ENCODE data around the gene CFAP65.

The CFAP65 gene

GRCh38 chr2:219041252-219041651 is at the start of gene CFAP65:
Gene CFAP65, minus strand, starts transcription at chr2:219041516. Its CDS starts 2,468 bp downstream, at chr2:219039048.
- H3K27ac ChIP-seq, result no peak within 1 kb of the TSS
- peak within 1 kb of the TSS; percentile 52 for H3K4me3 ChIP-seq (ENCODE audit: low read depth, low read length)
- no peaks in the 10 kb centered on the region for H3K36me3 ChIP-seq
- TF ChIP-seq, protein P1, sequence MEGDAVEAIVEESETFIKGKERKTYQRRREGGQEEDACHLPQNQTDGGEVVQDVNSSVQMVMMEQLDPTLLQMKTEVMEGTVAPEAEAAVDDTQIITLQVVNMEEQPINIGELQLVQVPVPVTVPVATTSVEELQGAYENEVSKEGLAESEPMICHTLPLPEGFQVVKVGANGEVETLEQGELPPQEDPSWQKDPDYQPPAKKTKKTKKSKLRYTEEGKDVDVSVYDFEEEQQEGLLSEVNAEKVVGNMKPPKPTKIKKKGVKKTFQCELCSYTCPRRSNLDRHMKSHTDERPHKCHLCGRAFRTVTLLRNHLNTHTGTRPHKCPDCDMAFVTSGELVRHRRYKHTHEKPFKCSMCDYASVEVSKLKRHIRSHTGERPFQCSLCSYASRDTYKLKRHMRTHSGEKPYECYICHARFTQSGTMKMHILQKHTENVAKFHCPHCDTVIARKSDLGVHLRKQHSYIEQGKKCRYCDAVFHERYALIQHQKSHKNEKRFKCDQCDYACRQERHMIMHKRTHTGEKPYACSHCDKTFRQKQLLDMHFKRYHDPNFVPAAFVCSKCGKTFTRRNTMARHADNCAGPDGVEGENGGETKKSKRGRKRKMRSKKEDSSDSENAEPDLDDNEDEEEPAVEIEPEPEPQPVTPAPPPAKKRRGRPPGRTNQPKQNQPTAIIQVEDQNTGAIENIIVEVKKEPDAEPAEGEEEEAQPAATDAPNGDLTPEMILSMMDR (IDR thresholded peaks at IDR 0.05; ENCODE audit: low read depth, low read length), result no peak
- no peaks in the 10 kb centered on the region for H3K9me3 ChIP-seq (ENCODE audit: severe bottlenecking)
- DNase-seq, result peak; percentile 61
- H3K27me3 ChIP-seq (ENCODE audit: insufficient read depth, low read depth, severe bottlenecking), result no peaks in the 10 kb centered on the region

GRCh38 chr2:219090436-219091299 is 49.4 kb upstream of the CFAP65 start:
- Histone ChIP-seq H3K4me3 (ENCODE audit: low read depth, low read length) (no peak overlapping the region), H3K27me3 (ENCODE audit: insufficient read depth, low read depth, severe bottlenecking) (no peaks in the 10 kb centered on the region), H3K9me3 (ENCODE audit: severe bottlenecking) (no peaks in the 10 kb centered on the region), H3K36me3 (no peaks in the 10 kb centered on the region), H3K27ac (no peak overlapping the region)
- TF ChIP-seq, protein P1 (IDR thresholded peaks at IDR 0.05; ENCODE audit: low read depth, low read length), result no peak
- DNase-seq, result no peak

DNA sequence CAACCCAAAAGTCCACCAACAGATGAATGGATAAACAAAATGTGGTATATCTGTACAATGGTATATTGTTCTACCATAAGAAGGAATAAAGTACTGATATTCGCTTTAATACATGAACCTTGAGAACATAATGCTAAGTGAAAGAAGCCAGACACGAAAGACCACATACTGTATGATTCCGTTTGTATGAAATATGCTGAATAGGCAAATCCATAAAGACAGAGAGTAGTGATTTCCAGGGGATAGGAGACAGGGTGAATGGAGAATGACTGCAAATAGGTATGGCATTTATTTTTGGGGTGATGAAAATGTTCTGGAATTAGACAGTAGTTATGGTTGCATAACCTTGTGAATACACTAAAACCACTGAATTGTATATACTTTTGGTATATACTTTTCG is 48.0 kb upstream of the CFAP65 start:
- Histone ChIP-seq H3K27ac (no peak overlapping the region), H3K9me3 (ENCODE audit: severe bottlenecking) (no peaks in the 10 kb centered on the region), H3K27me3 (ENCODE audit: insufficient read depth, low read depth, severe bottlenecking) (no peaks in the 10 kb centered on the region), H3K36me3 (no peaks in the 10 kb centered on the region), H3K4me3 (ENCODE audit: low read depth, low read length) (no peak overlapping the region)
- no peak for DNase-seq
- TF ChIP-seq, protein P1 (IDR thresholded peaks at IDR 0.05; ENCODE audit: low read depth, low read length), result no peak

DNA sequence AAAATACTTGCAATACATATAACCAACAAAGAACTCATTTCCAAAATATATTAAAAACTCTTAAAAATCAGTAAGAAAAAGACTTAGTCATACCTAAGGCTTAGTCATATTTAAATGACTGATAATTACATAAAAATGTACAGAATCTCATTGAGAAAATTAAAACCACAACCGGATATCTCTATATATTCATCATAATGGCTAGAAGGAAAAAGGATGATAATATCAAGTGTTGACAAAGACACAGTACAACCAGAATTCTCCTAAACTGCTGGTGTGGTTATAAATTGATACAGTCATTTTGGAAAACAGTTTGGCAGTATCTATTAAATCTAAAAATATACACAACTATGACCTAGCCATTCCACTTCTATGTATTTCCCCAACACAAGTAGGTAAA is 46.5 kb upstream of the CFAP65 start:
- H3K27ac ChIP-seq, result peak overlapping the region; percentile 63
- no peaks in the 10 kb centered on the region for H3K36me3 ChIP-seq
- TF ChIP-seq, protein P1 (IDR thresholded peaks at IDR 0.05; ENCODE audit: low read depth, low read length), result no peak
- no peaks in the 10 kb centered on the region for H3K27me3 ChIP-seq (ENCODE audit: insufficient read depth, low read depth, severe bottlenecking)
- DNase-seq, result no peak
- H3K4me3 ChIP-seq (ENCODE audit: low read depth, low read length), result no peak overlapping the region
- no peaks in the 10 kb centered on the region for H3K9me3 ChIP-seq (ENCODE audit: severe bottlenecking)

- no peak overlapping the region for H3K4me3 ChIP-seq (ENCODE audit: low read depth, low read length)
- peak; percentile 74 for DNase-seq
- H3K36me3 ChIP-seq, result no peaks in the 10 kb centered on the region
- peak overlapping the region; percentile 63 for H3K27ac ChIP-seq
- TF ChIP-seq, protein P1 (IDR thresholded peaks at IDR 0.05; ENCODE audit: low read depth, low read length), result no peak
- no peaks in the 10 kb centered on the region for H3K9me3 ChIP-seq (ENCODE audit: severe bottlenecking)
- no peaks in the 10 kb centered on the region for H3K27me3 ChIP-seq (ENCODE audit: insufficient read depth, low read depth, severe bottlenecking)
These were observed 46.0 kb upstream of the CFAP65 start for GRCh38 chr2:219087361-219087760.

Data from WERI-Rb-1 (cell line).